ENCODE measurements around the gene TREM1. TPM values are rescaled to one million over a fixed set of nuclear protein-coding genes. Genes with fewer than 3 reads are reported as not detected.

TREM1 gene
- total RNA-seq, result not detected in 2 replicates

GRCh38 chr6:41286544-41287346, at the start of gene TREM1:
TREM1 (minus strand) TSS chr6:41286682; CDS start chr6:41286655, 27 bp downstream.

GRCh38 chr6:41335296-41335695, 48.8 kb upstream of the TREM1 start, which contains the start of gene NCR2:
NCR2 (plus strand) TSS chr6:41335608; CDS start chr6:41335877, 269 bp downstream.

DNA sequence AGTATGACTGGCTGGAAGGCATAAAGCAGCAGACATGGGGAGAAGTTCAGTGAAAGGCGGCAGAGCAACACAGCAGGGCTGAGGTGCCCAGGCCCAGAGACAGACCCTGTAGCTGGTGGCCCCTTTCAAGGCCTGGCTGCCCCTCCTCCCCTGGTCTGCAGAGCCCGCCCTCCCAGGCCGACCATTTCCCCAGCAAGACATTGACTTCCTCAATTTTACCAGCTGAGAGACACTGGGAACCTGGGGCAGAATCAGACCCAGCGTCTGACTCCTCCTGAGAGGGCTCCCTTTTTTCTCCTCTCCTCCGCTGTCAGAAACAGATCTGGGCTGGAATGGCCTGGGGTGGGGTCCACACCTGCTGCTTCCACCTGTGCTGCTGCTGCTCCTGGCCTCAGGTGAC, 58.4 kb downstream of the TREM1 start, which contains the start of gene TREML4:
Gene TREML4 (plus strand): TSS at position 254 of the 400 bp plus-strand sequence. CDS start 79 bp downstream, at position 333.

Other genes starting within 250 kb of the TREM1 start
- gene UNC5CL, start 247.5 kb downstream of the TREM1 start, total RNA-seq, result under 0.01 TPM in 1 of 2 replicates, not detected in the other
- gene TSPO2, start 244.2 kb downstream of the TREM1 start, total RNA-seq, result not detected in 2 replicates
- not detected in 2 replicates for gene APOBEC2, start 233.5 kb downstream of the TREM1 start, total RNA-seq
- 8.8 and 11.2 TPM in 2 replicates for gene OARD1, start 214.3 kb downstream of the TREM1 start, total RNA-seq
- 13.7 and 17.9 TPM in 2 replicates for gene NFYA, start 213.7 kb downstream of the TREM1 start, total RNA-seq
- gene TREML1, start 132.3 kb downstream of the TREM1 start, total RNA-seq, result not detected in 2 replicates
- not detected in 2 replicates for gene TREM2, start 123.6 kb downstream of the TREM1 start, total RNA-seq
- not detected in 2 replicates for gene TREML2, start 85.5 kb downstream of the TREM1 start, total RNA-seq
- gene TREML4, start 58.3 kb downstream of the TREM1 start, total RNA-seq, result not detected in 2 replicates
- not detected in 2 replicates for gene NCR2, start 48.9 kb upstream of the TREM1 start, total RNA-seq

Data from endothelial cell of coronary artery (primary cell).